Muscle of leg (tissue), 11 donors: ENCODE data around the gene CLCN4. TPM values are rescaled to one million over a fixed set of nuclear protein-coding genes. Genes with fewer than 3 reads are reported as not detected.
A peak's percentile ranks its signal among the peaks of the same experiment; 100 is the strongest.

Source experiments
- DNase-seq: peaks from one replicate; pipeline ENCODE4 v3.0.0; 2013
- H3K27ac ChIP-seq: one replicate; pipeline ENCODE4 v1.5.1; 2013; ENCODE audit warnings: mild to moderate bottlenecking, low read length, control low read depth
- H3K27me3 ChIP-seq: one replicate; pipeline ENCODE4 v1.6.1; 2013; ENCODE audit warnings: low read length; ENCODE audit not compliant: control insufficient read depth, insufficient read depth
- H3K36me3 ChIP-seq: one replicate; pipeline ENCODE4 v1.6.1; 2013; ENCODE audit warnings: low read length; ENCODE audit not compliant: control insufficient read depth, insufficient read depth
- H3K4me1 ChIP-seq: one replicate; pipeline ENCODE4 v1.6.1; 2013; ENCODE audit warnings: low read length; ENCODE audit not compliant: control insufficient read depth, insufficient read depth
- H3K4me3 ChIP-seq: one replicate; pipeline ENCODE4 v1.5.1; 2013; ENCODE audit warnings: low read length, control low read depth
- H3K9me3 ChIP-seq: replicated peaks from 2 replicates; pipeline ENCODE4 v1.6.1; 2013; ENCODE audit warnings: low read depth, low read length; ENCODE audit not compliant: control insufficient read depth
- WGBS: methylation state at CpG from one replicate; pipeline ENCODE4 v1.1.5; 2013; ENCODE audit warnings: missing lambda C conversion rate; ENCODE audit not compliant: insufficient coverage; 5-methylcytosine and 5-hydroxymethylcytosine counted together
- polyA plus RNA-seq, 8 donors: library from polyadenylated mRNA; unstranded; fragments of 120-200 nt; gene quantifications; one replicate each; pipeline versions ENCODE4 v1.2.1 to v1.2.3, GENCODE V29; 2013; ENCODE audit warnings: inconsistent platforms in 1 of 8, low replicate concordance in 1 of 8; ENCODE audit not compliant: insufficient read length in 8 of 8, insufficient read depth in 1 of 8
- total RNA-seq: library from RNA; stranded (reverse); fragments of 120-200 nt; gene quantifications from one replicate; pipeline ENCODE4 v1.2.4, GENCODE V29; 2013

CLCN4 gene
- total and polyA plus RNA-seq, 9 donors = 8.6 to 15.8 (median 12.9) TPM

GRCh38 chrX:10230222-10230621 lies 73.4 kb downstream of the CLCN4 start:
- H3K27ac ChIP-seq = no peak overlapping the region
- DNase-seq = no peak
- peaks cover 13% of the 10 kb centered on the region for H3K27me3 ChIP-seq
- no peaks in the 10 kb centered on the region for H3K9me3 ChIP-seq
- peaks cover 10% of the 10 kb centered on the region for H3K36me3 ChIP-seq
- H3K4me3 ChIP-seq = no peak overlapping the region
- no peaks in the 10 kb centered on the region for H3K4me1 ChIP-seq
- 42% methylated on average over 4 of the region's 4 CpGs for WGBS

DNA sequence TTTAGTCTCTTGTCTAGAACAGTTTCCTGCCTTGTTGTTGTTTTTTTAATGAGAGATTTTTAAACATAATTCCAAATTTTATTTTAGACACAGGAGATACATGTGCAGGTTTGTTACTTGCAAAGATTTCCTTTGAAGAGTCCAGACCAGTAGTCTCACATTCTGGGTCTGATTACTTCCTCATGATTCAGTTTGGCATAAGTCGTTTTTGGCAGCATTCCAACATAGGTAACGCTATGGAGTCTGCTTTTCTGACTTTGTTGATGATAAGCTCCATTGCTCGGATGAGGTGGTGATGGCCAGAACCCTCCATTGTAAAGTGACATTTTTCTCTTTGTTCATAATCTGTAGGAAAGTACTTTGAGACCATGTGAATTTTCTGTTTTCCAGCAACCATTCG lies 74.7 kb downstream of the CLCN4 start:
- Histone ChIP-seq H3K27ac (no peak overlapping the region), H3K36me3 (peaks cover 10% of the 10 kb centered on the region), H3K4me1 (no peaks in the 10 kb centered on the region), H3K4me3 (no peak overlapping the region), H3K9me3 (no peaks in the 10 kb centered on the region), H3K27me3 (peaks cover 18% of the 10 kb centered on the region)
- 17% methylated on average over 1 of the region's 4 CpGs for WGBS
- no peak for DNase-seq

DNA sequence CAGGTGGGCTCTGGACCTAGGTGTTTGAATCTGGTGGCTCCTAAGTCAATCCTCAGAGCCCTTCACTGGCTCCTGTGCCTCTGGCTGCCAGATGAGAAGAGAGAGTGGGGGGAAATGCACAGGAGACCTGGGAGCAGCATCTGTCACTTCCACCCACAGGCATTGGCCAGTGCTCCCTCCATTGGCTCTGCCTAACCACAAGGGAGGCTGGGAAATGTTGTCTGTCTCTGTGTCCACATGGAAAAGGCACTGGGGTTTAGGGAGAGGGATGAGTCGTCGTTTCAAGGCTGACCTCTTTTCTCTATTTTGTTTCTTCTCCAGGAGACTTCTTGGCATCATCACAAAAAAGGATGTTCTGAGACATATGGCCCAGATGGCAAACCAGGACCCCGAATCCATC lies 76.4 kb downstream of the CLCN4 start:
- Histone ChIP-seq H3K27ac (no peak overlapping the region), H3K4me3 (no peak overlapping the region), H3K9me3 (no peaks in the 10 kb centered on the region), H3K27me3 (peaks cover 17% of the 10 kb centered on the region), H3K36me3 (peaks cover 10% of the 10 kb centered on the region), H3K4me1 (no peaks in the 10 kb centered on the region)
- DNase-seq = no peak
- no CpG with 5 or more reads among the region's 3 CpGs for WGBS

GRCh38 chrX:10233696-10234095 lies 76.9 kb downstream of the CLCN4 start:
- Histone ChIP-seq H3K9me3 (no peaks in the 10 kb centered on the region), H3K4me1 (no peaks in the 10 kb centered on the region), H3K27ac (no peak overlapping the region), H3K36me3 (peaks cover 10% of the 10 kb centered on the region), H3K4me3 (no peak overlapping the region), H3K27me3 (peaks cover 16% of the 10 kb centered on the region)
- 81% methylated on average over 5 of the region's 6 CpGs for WGBS
- DNase-seq = no peak

- Histone ChIP-seq H3K36me3 (peaks cover 10% of the 10 kb centered on the region), H3K27me3 (peaks cover 18% of the 10 kb centered on the region), H3K4me3 (no peak overlapping the region), H3K27ac (no peak overlapping the region), H3K4me1 (no peaks in the 10 kb centered on the region), H3K9me3 (no peaks in the 10 kb centered on the region)
- 52% methylated on average over 2 of the region's 7 CpGs for WGBS
- DNase-seq = peak; percentile 62
Observed at GRCh38 chrX:10235851-10236250, 79.1 kb downstream of the CLCN4 start.

GRCh38 chrX:10237241-10237640 lies 80.5 kb downstream of the CLCN4 start:
- H3K36me3 ChIP-seq = peaks cover 10% of the 10 kb centered on the region
- no peak for DNase-seq
- H3K27ac ChIP-seq = no peak overlapping the region
- H3K9me3 ChIP-seq = no peaks in the 10 kb centered on the region
- 80% methylated on average over 4 of the region's 7 CpGs for WGBS
- H3K4me1 ChIP-seq = no peaks in the 10 kb centered on the region
- no peak overlapping the region for H3K4me3 ChIP-seq
- H3K27me3 ChIP-seq = peaks cover 25% of the 10 kb centered on the region

- WGBS = 84% methylated on average over 9 of the region's 11 CpGs
- H3K27ac ChIP-seq = no peak overlapping the region
- peaks cover 4% of the 10 kb centered on the region for H3K36me3 ChIP-seq
- peaks cover 14% of the 10 kb centered on the region for H3K4me1 ChIP-seq
- H3K27me3 ChIP-seq = peaks cover 34% of the 10 kb centered on the region
- DNase-seq = no peak
- no peaks in the 10 kb centered on the region for H3K9me3 ChIP-seq
- H3K4me3 ChIP-seq = no peak overlapping the region
Observed at GRCh38 chrX:10239611-10240064, 82.9 kb downstream of the CLCN4 start.

DNA sequence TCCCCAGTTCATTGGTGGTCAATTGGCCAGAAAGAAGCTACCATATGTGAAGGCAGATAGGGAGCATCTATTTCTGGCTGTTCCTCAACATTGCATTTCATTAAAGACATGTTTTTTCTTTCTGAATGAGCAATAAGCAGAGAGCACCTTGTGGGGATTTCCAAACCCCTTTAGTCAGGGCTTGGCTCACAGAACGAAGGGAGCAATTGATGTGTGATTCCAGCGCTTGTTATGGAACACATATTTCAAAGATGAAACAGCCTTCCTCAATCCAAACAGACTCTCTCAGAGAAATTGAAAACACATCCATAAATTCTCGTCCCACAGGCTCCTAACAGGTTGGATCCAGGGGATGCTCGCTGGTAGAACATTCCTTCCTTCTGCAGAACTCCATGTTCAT lies 84.1 kb downstream of the CLCN4 start:
- peaks cover 37% of the 10 kb centered on the region for H3K27me3 ChIP-seq
- no peak overlapping the region for H3K4me3 ChIP-seq
- H3K27ac ChIP-seq = no peak overlapping the region
- H3K36me3 ChIP-seq = no peaks in the 10 kb centered on the region
- no peaks in the 10 kb centered on the region for H3K9me3 ChIP-seq
- WGBS = 57% methylated on average over 3 of the region's 4 CpGs
- peak; percentile 87 for DNase-seq
- peaks cover 20% of the 10 kb centered on the region for H3K4me1 ChIP-seq

- H3K27ac ChIP-seq = no peak overlapping the region
- no peak overlapping the region for H3K4me3 ChIP-seq
- H3K36me3 ChIP-seq = no peaks in the 10 kb centered on the region
- no peak for DNase-seq
- H3K27me3 ChIP-seq = peaks cover 35% of the 10 kb centered on the region
- no peaks in the 10 kb centered on the region for H3K9me3 ChIP-seq
- 69% methylated on average over 2 of the region's 5 CpGs for WGBS
- H3K4me1 ChIP-seq = peaks cover 20% of the 10 kb centered on the region
Observed at GRCh38 chrX:10242026-10242425, 85.3 kb downstream of the CLCN4 start.

- no peaks in the 10 kb centered on the region for H3K9me3 ChIP-seq
- H3K36me3 ChIP-seq = no peaks in the 10 kb centered on the region
- 31% methylated on average over 3 of the region's 4 CpGs for WGBS
- no peak overlapping the region for H3K4me3 ChIP-seq
- no peak overlapping the region for H3K27ac ChIP-seq
- peak; percentile 50 for DNase-seq
- peaks cover 39% of the 10 kb centered on the region for H3K27me3 ChIP-seq
- peaks cover 20% of the 10 kb centered on the region for H3K4me1 ChIP-seq
Observed at GRCh38 chrX:10243106-10243505, 86.3 kb downstream of the CLCN4 start.
